Testis (tissue), 2 donors: ENCODE measurements around the gene INPP5B.

Experiments used
- POLR2A ChIP-seq: fragments of 450-650 bp; IDR thresholded peaks from one replicate; pipeline ENCODE4 v1.6.1; 2017; ENCODE audit warnings: antibody characterized with exemption, mild to moderate bottlenecking, moderate library complexity
- TF ChIP-seq, protein P1 (sequence below), 3 experiments: fragments of 450-650 bp in 2 of 3; fragments of 200-600 bp in 1 of 3; sonication (generic) in 1 of 3; IDR thresholded peaks; one replicate each; pipeline ENCODE4 v1.5.1; 2016 to 2019; ENCODE audit warnings: antibody characterized with exemption in 3 of 3, mild to moderate bottlenecking in 2 of 3, moderate library complexity in 1 of 3

DNA sequence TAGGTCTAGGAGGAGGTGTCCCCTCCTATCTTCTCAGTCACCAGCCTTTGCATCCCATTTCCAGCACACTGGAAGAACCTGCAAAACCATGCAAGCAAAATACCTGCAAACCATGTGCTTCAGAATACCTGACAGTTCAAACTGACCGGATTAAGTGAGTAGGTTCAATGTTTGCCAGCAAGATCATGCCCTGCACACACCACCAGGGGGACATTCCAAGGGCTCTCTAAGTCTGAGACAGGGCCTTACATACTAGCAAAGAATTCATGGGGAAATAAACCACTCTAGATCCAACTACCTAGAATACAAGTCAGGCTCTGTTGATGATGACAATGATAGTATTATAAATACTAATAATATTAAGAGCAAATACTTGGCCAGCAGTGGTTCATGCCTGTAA is 27.6 kb downstream of the INPP5B start:
- TF ChIP-seq, protein P1, sequence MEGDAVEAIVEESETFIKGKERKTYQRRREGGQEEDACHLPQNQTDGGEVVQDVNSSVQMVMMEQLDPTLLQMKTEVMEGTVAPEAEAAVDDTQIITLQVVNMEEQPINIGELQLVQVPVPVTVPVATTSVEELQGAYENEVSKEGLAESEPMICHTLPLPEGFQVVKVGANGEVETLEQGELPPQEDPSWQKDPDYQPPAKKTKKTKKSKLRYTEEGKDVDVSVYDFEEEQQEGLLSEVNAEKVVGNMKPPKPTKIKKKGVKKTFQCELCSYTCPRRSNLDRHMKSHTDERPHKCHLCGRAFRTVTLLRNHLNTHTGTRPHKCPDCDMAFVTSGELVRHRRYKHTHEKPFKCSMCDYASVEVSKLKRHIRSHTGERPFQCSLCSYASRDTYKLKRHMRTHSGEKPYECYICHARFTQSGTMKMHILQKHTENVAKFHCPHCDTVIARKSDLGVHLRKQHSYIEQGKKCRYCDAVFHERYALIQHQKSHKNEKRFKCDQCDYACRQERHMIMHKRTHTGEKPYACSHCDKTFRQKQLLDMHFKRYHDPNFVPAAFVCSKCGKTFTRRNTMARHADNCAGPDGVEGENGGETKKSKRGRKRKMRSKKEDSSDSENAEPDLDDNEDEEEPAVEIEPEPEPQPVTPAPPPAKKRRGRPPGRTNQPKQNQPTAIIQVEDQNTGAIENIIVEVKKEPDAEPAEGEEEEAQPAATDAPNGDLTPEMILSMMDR (IDR thresholded peaks at IDR 0.05), result peak in 2 of 3 experiments; percentile 21 to 31
- no peak for TF ChIP-seq POLR2A
